GM23248 (cell line): ENCODE results near the gene ARSJ.

Experiments
- EZH2 ChIP-seq: fragments of 200-600 bp; sonication (generic); IDR thresholded peaks from 2 replicates; pipeline ENCODE4 v1.6.1; 2018; ENCODE audit warnings: antibody characterized with exemption, mild to moderate bottlenecking; ENCODE audit not compliant: insufficient read depth, poor library complexity, severe bottlenecking
- EZH2phosphoT487 ChIP-seq: fragments of 200-600 bp; sonication (generic); IDR thresholded peaks from 2 replicates; pipeline ENCODE4 v1.6.1; 2018; ENCODE audit warnings: antibody characterized with exemption, moderate library complexity, mild to moderate bottlenecking, low read depth; ENCODE audit not compliant: insufficient read depth

- TF ChIP-seq EZH2 = no peak
- TF ChIP-seq EZH2phosphoT487 = no peak
These were observed 2.5 kb downstream of the ARSJ start for GRCh38 chr4:113976741-113977525.
